Adrenal gland (tissue), 5 donors: Measurements from ENCODE around the gene BRD7.

ENCODE experiments used
- CTCF ChIP-seq, 6 experiments: fragments of 450-650 bp in 4 of 6; fragments of 200-600 bp in 2 of 6; sonication (generic) in 1 of 6; IDR thresholded peaks; 1 replicate in 5 of 6; 2 replicates in 1 of 6; pipeline versions ENCODE4 v1.5.1 to v1.8.0; 2016 to 2021; ENCODE audit warnings: antibody characterized with exemption in 6 of 6, mild to moderate bottlenecking in 2 of 6, moderate library complexity in 1 of 6
- POLR2A ChIP-seq, 2 donors: fragments of 450-650 bp; IDR thresholded peaks; one replicate each; pipeline ENCODE4 v1.6.1; 2017; ENCODE audit warnings: antibody characterized with exemption in 2 of 2, mild to moderate bottlenecking in 2 of 2, moderate library complexity in 1 of 2
- donor health status: DM: no; HTN: no; CAD: no.

GRCh38 chr16:50401355-50401754, 32.6 kb upstream of the BRD7 start:
- TF ChIP-seq CTCF (IDR thresholded peaks at IDR 0.05) (no peak), POLR2A (IDR thresholded peaks at IDR 0.05) (no peak)
